HEK293T (cell line): ENCODE results near the gene DNASE1.

ENCODE experiments used
- CTCF ChIA-PET: fragments of 350-600 bp; formaldehyde crosslinking; extraction: SDS; loops from one replicate; lab custom pipeline; 2021; ENCODE audit warnings: antibody characterized with exemption, inconsistent platforms; lab: Yijun Ruan, JAX
- POLR2A ChIA-PET: fragments of 350-600 bp; formaldehyde crosslinking; extraction: SDS; loops from one replicate; lab custom pipeline; 2020; ENCODE audit warnings: antibody characterized with exemption, inconsistent platforms; lab: Yijun Ruan, JAX
- DNase-seq: peaks from one replicate; pipeline ENCODE4 v3.0.0; 2012; ENCODE audit warnings: mixed read lengths; ENCODE audit errors: extremely low spot score
- ARNT ChIP-seq: fragments of 450-650 bp; IDR thresholded peaks from 2 replicates; pipeline ENCODE4 v1.6.1; 2017; ENCODE audit warnings: mild to moderate bottlenecking
- BHLHE40 ChIP-seq: fragments of 450-650 bp; IDR thresholded peaks from 2 replicates; pipeline ENCODE4 v1.6.1; 2016; ENCODE audit warnings: mild to moderate bottlenecking, moderate library complexity, borderline replicate concordance
- CTBP1 ChIP-seq: fragments of 450-650 bp; IDR thresholded peaks from 2 replicates; pipeline ENCODE4 v1.6.1; 2016; ENCODE audit warnings: borderline replicate concordance
- ELF4 ChIP-seq: fragments of 450-650 bp; IDR thresholded peaks from 2 replicates; pipeline ENCODE4 v1.6.1; 2017; ENCODE audit warnings: antibody characterized with exemption
- FOXA1 ChIP-seq: fragments of 450-650 bp; IDR thresholded peaks from 2 replicates; pipeline ENCODE4 v1.6.1; 2016; ENCODE audit warnings: mild to moderate bottlenecking
- FOXK2 ChIP-seq: fragments of 450-650 bp; IDR thresholded peaks from 2 replicates; pipeline ENCODE4 v1.6.1; 2016; ENCODE audit warnings: mild to moderate bottlenecking
- FOXM1 ChIP-seq: fragments of 450-650 bp; IDR thresholded peaks from 2 replicates; pipeline ENCODE4 v1.6.1; 2017; ENCODE audit warnings: mild to moderate bottlenecking, borderline replicate concordance
- HDGF ChIP-seq: fragments of 450-650 bp; IDR thresholded peaks from 2 replicates; pipeline ENCODE4 v1.6.1; 2017; ENCODE audit warnings: antibody characterized with exemption, borderline replicate concordance
- L3MBTL2 ChIP-seq: fragments of 450-650 bp; conservative IDR thresholded peaks from 2 replicates; pipeline ENCODE4 v1.6.1; 2016; ENCODE audit warnings: mild to moderate bottlenecking
- LEF1 ChIP-seq: fragments of 450-650 bp; IDR thresholded peaks from 2 replicates; pipeline ENCODE4 v1.6.1; 2017; ENCODE audit warnings: mild to moderate bottlenecking, borderline replicate concordance
- NFRKB ChIP-seq: fragments of 450-650 bp; IDR thresholded peaks from 2 replicates; pipeline ENCODE4 v1.6.1; 2016; ENCODE audit warnings: mild to moderate bottlenecking, moderate library complexity
- PKNOX1 ChIP-seq: fragments of 450-650 bp; IDR thresholded peaks from 2 replicates; pipeline ENCODE4 v1.6.1; 2016
- SP1 ChIP-seq: fragments of 450-650 bp; IDR thresholded peaks from 2 replicates; pipeline ENCODE4 v1.6.1; 2017
- SUZ12 ChIP-seq: fragments of 450-650 bp; IDR thresholded peaks from 2 replicates; pipeline ENCODE4 v1.6.1; 2016; ENCODE audit warnings: mild to moderate bottlenecking
- TARDBP ChIP-seq: fragments of 450-650 bp; IDR thresholded peaks from 2 replicates; pipeline ENCODE4 v1.6.1; 2016
- ZNF384 ChIP-seq: fragments of 450-650 bp; IDR thresholded peaks from 2 replicates; pipeline ENCODE4 v1.6.1; 2016

The DNASE1 gene

DNA sequence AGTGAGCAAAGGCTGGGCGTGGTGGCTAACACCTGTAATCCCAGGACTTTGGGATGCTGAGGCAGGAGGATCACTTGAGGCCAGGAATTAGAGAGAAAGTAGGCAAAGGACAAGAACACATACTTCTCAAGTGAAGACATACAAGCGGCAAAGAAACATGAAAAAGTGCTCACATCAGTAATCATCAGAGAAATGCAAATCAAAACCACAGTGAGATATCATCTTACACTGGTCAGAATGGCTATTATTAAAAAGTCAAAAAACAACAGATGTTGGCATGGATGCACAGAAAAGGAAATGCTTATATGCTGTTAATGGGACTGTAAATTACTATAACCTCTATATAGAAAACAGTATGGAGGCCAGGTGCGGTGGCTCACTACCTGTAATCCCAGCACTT lies 30.8 kb upstream of the DNASE1 start:
- no peak for TF ChIP-seq L3MBTL2
- TF ChIP-seq TARDBP = no peak
- no peak for TF ChIP-seq NFRKB
- TF ChIP-seq FOXM1 = no peak
- TF ChIP-seq LEF1 = no peak
- TF ChIP-seq ARNT = no peak
- no peak for TF ChIP-seq ELF4
- no peak for TF ChIP-seq FOXK2
- no peak for TF ChIP-seq PKNOX1
- no peak for TF ChIP-seq BHLHE40
- no peak for TF ChIP-seq SUZ12
- TF ChIP-seq SP1 = no peak
- no peak for TF ChIP-seq HDGF
- TF ChIP-seq CTBP1 = no peak
- no peak for DNase-seq
- CTCF ChIA-PET = no interaction called here
- POLR2A ChIA-PET = no interaction called here

GRCh38 chr16:3625331-3625730 lies 29.2 kb upstream of the DNASE1 start:
- no peak for DNase-seq
- ChIA-PET POLR2A (no interaction called here), CTCF (no interaction called here)
- TF ChIP-seq SUZ12 (no peak), LEF1 (no peak), HDGF (no peak), NFRKB (no peak), FOXK2 (no peak), ELF4 (no peak), FOXA1 (no peak), TARDBP (no peak), L3MBTL2 (no peak), CTBP1 (no peak), BHLHE40 (no peak), ARNT (no peak), FOXM1 (no peak), ZNF384 (no peak), SP1 (no peak), PKNOX1 (no peak)

GRCh38 chr16:3625911-3626732 lies 28.4 kb upstream of the DNASE1 start:
- no peak for TF ChIP-seq FOXK2
- TF ChIP-seq L3MBTL2 = no peak
- TF ChIP-seq ARNT = no peak
- no peak for TF ChIP-seq SUZ12
- TF ChIP-seq BHLHE40 = no peak
- TF ChIP-seq ZNF384 = no peak
- no peak for TF ChIP-seq LEF1
- no peak for TF ChIP-seq SP1
- TF ChIP-seq HDGF = no peak
- ChIA-PET CTCF (interaction anchor here (0.6 kb wide), 2 partner anchors 10 to 159 kb away, joined by 3 read pairs; no protein-coding TSS in a partner anchor), POLR2A (no interaction called here)
- no peak for DNase-seq

DNA sequence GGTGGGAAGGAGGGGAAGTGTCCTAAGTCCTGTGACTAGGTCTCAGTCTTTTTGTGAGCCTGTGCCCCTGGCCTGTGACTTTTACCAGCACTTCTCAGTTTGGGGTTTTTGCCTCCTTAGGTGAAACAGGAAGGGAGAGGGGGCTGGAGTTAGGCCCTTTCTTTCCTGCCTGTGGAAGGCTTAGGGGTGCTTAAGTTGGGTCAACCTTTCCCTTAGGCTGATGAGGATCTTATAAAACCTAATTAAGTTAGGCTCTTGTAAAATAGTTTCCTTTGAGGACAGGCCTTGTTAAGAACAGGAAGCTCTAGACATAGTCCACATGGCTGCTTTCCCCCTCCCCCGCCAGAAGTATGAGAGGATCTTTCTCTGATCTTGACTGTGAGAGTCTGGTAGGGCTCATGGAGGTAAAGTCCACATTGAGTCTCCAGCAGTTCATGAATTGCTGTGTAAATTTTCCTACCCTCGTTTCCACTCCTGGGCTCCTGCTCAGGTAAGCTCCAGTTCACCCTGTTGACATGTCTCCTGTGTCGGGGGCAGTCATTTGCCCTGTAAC lies 17.0 kb upstream of the DNASE1 start:
- POLR2A ChIA-PET = no interaction called here
- DNase-seq = no peak
- TF ChIP-seq FOXK2 (no peak), SP1 (no peak), ARNT (no peak), ELF4 (no peak), BHLHE40 (no peak), LEF1 (no peak), PKNOX1 (no peak), CTBP1 (no peak), HDGF (no peak), NFRKB (no peak), L3MBTL2 (no peak), FOXM1 (no peak), SUZ12 (no peak), ZNF384 (no peak), TARDBP (no peak), FOXA1 (no peak)
- CTCF ChIA-PET = interaction anchor here (0.6 to 1.4 kb wide), 2 partner anchors 16 to 38 kb away, joined by 3 to 4 read pairs; no protein-coding TSS in a partner anchor

GRCh38 chr16:3638916-3639644 lies 15.4 kb upstream of the DNASE1 start:
- no peak for DNase-seq
- TF ChIP-seq FOXA1 = no peak
- POLR2A ChIA-PET = no interaction called here
- CTCF ChIA-PET = no interaction called here
